CD8-positive, alpha-beta memory T cell (primary cell): Measurements from ENCODE around the gene ZNF574. TPM values are rescaled to one million over a fixed set of nuclear protein-coding genes. Genes with fewer than 3 reads are reported as not detected.

Experiments used
- CTCF ChIA-PET: fragments of 350-600 bp; sonication (Branson Sonifier 250); formaldehyde crosslinking; loops from one replicate; lab custom pipeline; 2021; ENCODE audit warnings: antibody characterized with exemption; lab: Charles Lee
- POLR2A ChIA-PET: fragments of 350-600 bp; sonication (Branson Sonifier 250); formaldehyde crosslinking; loops from one replicate; lab custom pipeline; 2021; ENCODE audit warnings: antibody characterized with exemption; lab: Charles Lee
- DNase-seq, 5 donors: peaks; one replicate each; pipeline versions ENCODE4 v3.0.0 to v3.0.0-alpha.2; 2020 to 2022; ENCODE audit warnings: mixed read lengths in 1 of 5
- H3K27ac ChIP-seq: one replicate; pipeline ENCODE4 v1.7.0; 2013; ENCODE audit warnings: low read depth, mild to moderate bottlenecking, low read length, moderate library complexity
- H3K27me3 ChIP-seq: 2 replicates; pipeline ENCODE4 v1.7.0; 2013; ENCODE audit warnings: low read length, mild to moderate bottlenecking; ENCODE audit not compliant: insufficient read depth, poor library complexity, severe bottlenecking
- H3K36me3 ChIP-seq: 2 replicates; pipeline ENCODE4 v1.7.0; 2013; ENCODE audit warnings: mild to moderate bottlenecking, low read length, moderate library complexity; ENCODE audit not compliant: insufficient read depth
- H3K4me1 ChIP-seq: 2 replicates; pipeline ENCODE4 v1.7.0; 2013; ENCODE audit warnings: mild to moderate bottlenecking, low read length, moderate library complexity; ENCODE audit not compliant: insufficient read depth
- H3K4me3 ChIP-seq: 2 replicates; pipeline ENCODE4 v1.7.0; 2013; ENCODE audit warnings: mild to moderate bottlenecking, low read length
- H3K9me3 ChIP-seq: 2 replicates; pipeline ENCODE4 v1.7.0; 2013; ENCODE audit warnings: mild to moderate bottlenecking, low read length
- H3K27ac Mint-ChIP-seq, 8 donors: one replicate each; pipeline ENCODE4 v1.8.0; 2020 to 2021; ENCODE audit warnings: mixed read lengths in 8 of 8, mild to moderate bottlenecking in 6 of 8, inconsistent platforms in 3 of 8, moderate library complexity in 3 of 8
- H3K27me3 Mint-ChIP-seq, 2 donors: one replicate each; pipeline ENCODE4 v1.8.0; 2020 to 2021; ENCODE audit warnings: mixed read lengths in 2 of 2, mild to moderate bottlenecking in 1 of 2, moderate library complexity in 1 of 2
- H3K36me3 Mint-ChIP-seq, 3 donors: one replicate each; pipeline ENCODE4 v1.8.0; 2020 to 2021; ENCODE audit warnings: mixed read lengths in 3 of 3, inconsistent platforms in 1 of 3, mild to moderate bottlenecking in 1 of 3
- H3K4me1 Mint-ChIP-seq, 3 donors: one replicate each; pipeline ENCODE4 v1.8.0; 2020 to 2021; ENCODE audit warnings: mixed read lengths in 3 of 3, inconsistent platforms in 1 of 3, mild to moderate bottlenecking in 1 of 3
- H3K4me3 Mint-ChIP-seq, 7 donors: one replicate each; pipeline ENCODE4 v1.8.0; 2020 to 2021; ENCODE audit warnings: mixed read lengths in 7 of 7, mild to moderate bottlenecking in 6 of 7, moderate library complexity in 4 of 7, inconsistent platforms in 2 of 7
- H3K9me3 Mint-ChIP-seq, 5 donors: one replicate each; pipeline ENCODE4 v1.8.0; 2020 to 2022; ENCODE audit warnings: mixed read lengths in 5 of 5, mild to moderate bottlenecking in 3 of 5, moderate library complexity in 2 of 5, inconsistent platforms in 1 of 5
- polyA plus RNA-seq: library from polyadenylated mRNA; unstranded; fragments of 300-500 nt; fragmentation: Illumina TruSeq; gene quantifications from one replicate; pipeline ENCODE4 v1.2.3, GENCODE V29; 2021
- total RNA-seq, 2 experiments: library from RNA; stranded (reverse); gene quantifications; one replicate each; pipeline ENCODE4 v1.2.3, GENCODE V29; 2021

The ZNF574 gene
- total and polyA plus RNA-seq, 3 experiments from 2014 or later, result 18.8 to 24.9 (median 21.9) TPM

DNA sequence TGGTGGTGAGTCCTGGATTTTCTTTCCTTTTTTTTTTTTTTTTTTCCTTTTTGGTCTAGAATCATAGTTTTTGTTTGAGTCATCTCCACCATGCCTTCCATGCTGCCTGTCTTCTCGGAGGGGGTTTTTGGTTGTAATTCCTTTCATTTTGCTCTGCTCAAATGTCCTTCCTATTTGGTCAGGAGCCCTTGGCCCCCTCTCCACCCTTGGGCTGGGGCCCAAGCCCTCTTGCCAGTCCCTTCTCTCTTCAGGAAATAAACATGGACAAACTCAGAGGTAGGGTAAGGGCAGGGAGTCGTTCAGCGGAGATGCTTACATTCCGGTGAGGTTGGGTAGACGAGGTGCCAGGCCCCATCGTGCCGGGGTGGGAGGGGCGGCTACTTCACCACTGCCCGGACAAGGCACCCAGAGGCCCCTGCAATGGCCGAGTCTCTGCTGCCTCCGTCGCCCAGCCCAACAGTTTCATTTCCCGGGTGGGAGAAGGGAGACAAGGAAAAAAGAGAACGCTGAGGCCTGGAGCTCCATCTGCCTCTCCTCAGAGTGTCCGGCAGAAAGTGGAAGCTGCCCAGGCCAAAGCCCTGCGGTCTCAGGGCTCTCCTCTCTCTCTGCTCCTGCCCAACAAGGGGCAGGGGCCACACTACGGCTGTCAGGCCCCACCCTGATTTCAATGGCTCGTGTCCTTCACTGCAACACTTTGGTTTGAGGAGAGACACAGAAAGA lies 12.7 kb downstream of the ZNF574 start:
- no peaks in the 10 kb centered on the region for H3K36me3 ChIP-seq
- no peaks in the 10 kb centered on the region for H3K27me3 Mint-ChIP-seq
- H3K4me3 Mint-ChIP-seq, result no peak overlapping the region
- H3K4me3 ChIP-seq, result no peak overlapping the region
- peaks cover 0 to 22% (median 2%) of the 10 kb centered on the region in 3 donors for H3K36me3 Mint-ChIP-seq
- peaks cover 5% of the 10 kb centered on the region for H3K4me1 ChIP-seq
- peak overlapping the region in 3 of 8 donors; percentile 1 to 89 (median 33) for H3K27ac Mint-ChIP-seq
- no peak overlapping the region for H3K27ac ChIP-seq
- DNase-seq, result no peak
- ChIA-PET CTCF (no interaction called here), POLR2A (no interaction called here)
- no peaks in the 10 kb centered on the region for H3K9me3 ChIP-seq
- H3K27me3 ChIP-seq, result no peaks in the 10 kb centered on the region
- peaks cover 13 to 42% (median 18%) of the 10 kb centered on the region in 3 donors for H3K4me1 Mint-ChIP-seq
- no peaks in the 10 kb centered on the region for H3K9me3 Mint-ChIP-seq

DNA sequence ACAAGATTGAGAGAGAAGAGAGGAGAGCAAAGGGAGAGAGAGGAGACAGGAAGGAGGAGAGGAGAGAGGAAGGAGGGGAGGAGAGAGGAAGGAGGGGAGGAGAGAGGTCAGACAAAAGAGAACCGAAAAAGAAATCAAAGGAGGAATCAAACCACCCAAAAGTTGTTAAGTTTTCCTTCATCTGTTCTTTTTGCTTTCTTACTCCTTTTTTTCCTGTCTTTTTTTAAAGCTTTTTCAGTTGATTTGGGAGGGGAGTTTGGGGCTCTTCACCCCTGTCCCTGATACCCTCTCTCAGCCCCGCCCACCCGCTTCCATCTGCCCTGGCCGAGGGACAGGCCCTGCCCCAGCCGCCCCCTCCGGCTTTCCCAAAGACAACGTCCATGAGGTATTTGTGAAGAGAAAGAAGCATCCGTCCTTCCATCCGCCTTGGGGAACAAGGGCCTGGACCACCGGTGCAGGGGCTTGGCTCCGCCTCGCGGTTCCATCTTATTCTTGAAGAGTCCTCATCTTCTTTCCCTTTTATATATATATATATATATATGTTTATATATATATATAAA lies 13.3 kb downstream of the ZNF574 start:
- Histone ChIP-seq H3K36me3 (peaks cover 3% of the 10 kb centered on the region), H3K27me3 (no peaks in the 10 kb centered on the region), H3K27ac (no peak overlapping the region), H3K4me3 (no peak overlapping the region), H3K9me3 (no peaks in the 10 kb centered on the region), H3K4me1 (peaks cover 5% of the 10 kb centered on the region)
- peaks cover 13 to 42% (median 18%) of the 10 kb centered on the region in 3 donors for H3K4me1 Mint-ChIP-seq
- no peak for DNase-seq
- ChIA-PET POLR2A (no interaction called here), CTCF (no interaction called here)
- no peak overlapping the region for H3K4me3 Mint-ChIP-seq
- peaks cover under 1 to 25% (median 4%) of the 10 kb centered on the region in 3 donors for H3K36me3 Mint-ChIP-seq
- H3K27me3 Mint-ChIP-seq, result no peaks in the 10 kb centered on the region
- H3K9me3 Mint-ChIP-seq, result no peaks in the 10 kb centered on the region
- peak overlapping the region in 1 of 8 donors; percentile 89 for H3K27ac Mint-ChIP-seq

DNA sequence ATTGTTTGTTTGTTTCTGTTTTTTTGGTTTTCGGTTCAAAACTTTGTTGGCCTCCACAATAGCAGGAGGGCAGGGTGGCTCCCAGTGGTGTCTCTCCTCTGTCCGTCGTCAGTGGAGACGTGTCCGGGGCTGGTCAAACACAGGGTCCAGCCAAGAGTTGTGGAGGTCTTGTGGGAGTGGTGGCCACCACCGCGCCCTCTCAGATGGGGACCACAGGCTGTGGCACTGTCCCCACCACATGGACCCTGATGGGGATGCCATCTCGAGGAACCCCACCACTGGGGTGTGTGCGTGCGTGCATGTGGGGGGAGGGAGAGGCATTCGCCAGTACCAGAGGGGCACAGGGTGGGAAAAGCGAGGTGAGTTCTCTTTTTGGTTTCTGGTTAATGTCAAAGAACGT lies 13.8 kb downstream of the ZNF574 start:
- no peak overlapping the region for H3K4me3 Mint-ChIP-seq
- H3K36me3 Mint-ChIP-seq, result peaks cover 2 to 30% (median 6%) of the 10 kb centered on the region in 3 donors
- peaks cover 13 to 42% (median 18%) of the 10 kb centered on the region in 3 donors for H3K4me1 Mint-ChIP-seq
- H3K36me3 ChIP-seq, result peaks cover 8% of the 10 kb centered on the region
- H3K4me3 ChIP-seq, result no peak overlapping the region
- no peaks in the 10 kb centered on the region for H3K27me3 ChIP-seq
- ChIA-PET CTCF (interaction anchor here (1.1 kb wide), 1 partner anchor 63 kb away, joined by 3 read pairs; no protein-coding TSS in a partner anchor), POLR2A (no interaction called here)
- peak overlapping the region in 2 of 8 donors; percentile 58 for H3K27ac Mint-ChIP-seq
- no peak overlapping the region for H3K27ac ChIP-seq
- DNase-seq, result no peak
- H3K4me1 ChIP-seq, result peaks cover 5% of the 10 kb centered on the region
- no peaks in the 10 kb centered on the region for H3K27me3 Mint-ChIP-seq
- H3K9me3 ChIP-seq, result no peaks in the 10 kb centered on the region
- H3K9me3 Mint-ChIP-seq, result no peaks in the 10 kb centered on the region

DNA sequence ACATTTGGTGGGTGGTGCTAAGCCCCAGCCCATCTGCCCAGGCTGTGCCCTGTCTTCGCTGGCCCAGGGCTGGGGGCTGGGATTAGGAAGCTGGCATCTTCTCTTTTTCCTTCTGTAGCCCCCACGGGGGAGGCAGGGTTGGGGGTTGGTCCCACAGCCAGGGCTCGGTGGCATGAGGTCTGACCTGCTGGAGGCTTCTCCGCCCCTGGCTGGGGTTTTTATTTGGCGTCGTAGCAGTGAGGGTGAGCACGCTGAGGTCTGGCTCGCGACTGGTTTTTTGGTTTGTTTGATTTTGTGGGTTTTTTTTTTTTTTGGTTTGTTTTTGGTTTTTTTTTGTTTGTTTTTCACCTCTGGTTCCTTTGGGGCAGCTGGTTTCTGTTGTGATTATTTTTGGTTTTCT lies 14.7 kb downstream of the ZNF574 start:
- Histone ChIP-seq H3K27me3 (no peaks in the 10 kb centered on the region), H3K4me1 (peaks cover 5% of the 10 kb centered on the region), H3K27ac (no peak overlapping the region), H3K9me3 (no peaks in the 10 kb centered on the region), H3K4me3 (no peak overlapping the region), H3K36me3 (peaks cover 13% of the 10 kb centered on the region)
- Mint-ChIP-seq H3K4me3 (peak overlapping the region in 6 of 7 donors; percentile 19 to 71 (median 54)), H3K27me3 (no peaks in the 10 kb centered on the region), H3K36me3 (peaks cover 2 to 36% (median 6%) of the 10 kb centered on the region in 3 donors), H3K9me3 (no peaks in the 10 kb centered on the region), H3K27ac (peak overlapping the region; percentile 50 to 93 (median 86)), H3K4me1 (peaks cover 13 to 42% (median 18%) of the 10 kb centered on the region in 3 donors)
- peak in 1 of 5 donors; percentile 32 for DNase-seq
- CTCF ChIA-PET, result interaction anchor here (1.1 kb wide), 1 partner anchor 62 kb away, joined by 3 read pairs; no protein-coding TSS in a partner anchor
- POLR2A ChIA-PET, result interaction anchor here (0.6 to 0.7 kb wide), 6 partner anchors 15 to 530 kb away, joined by 3 to 5 read pairs (median 4); partner anchors contain the start of gene ZNF574

DNA sequence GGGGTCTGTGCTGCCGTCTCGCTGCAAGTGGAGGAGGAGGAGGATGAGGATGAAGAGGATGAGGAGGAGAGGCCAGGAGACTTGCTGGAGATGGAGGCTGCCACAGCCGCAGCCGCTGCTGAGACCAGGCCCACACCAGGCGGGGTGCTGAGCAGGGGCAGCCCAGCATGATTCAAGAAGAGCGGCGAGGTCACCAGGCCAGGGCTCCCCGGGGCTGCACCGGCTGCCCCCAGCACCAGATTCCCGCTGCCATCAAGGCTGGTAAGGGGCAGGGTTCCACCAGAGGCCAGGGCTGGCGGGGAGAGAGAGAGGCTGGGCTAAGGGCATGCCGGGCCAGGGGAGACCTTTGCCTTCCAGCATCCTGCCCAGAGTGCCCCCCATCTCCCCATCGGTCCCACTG lies 15.3 kb downstream of the ZNF574 start:
- peaks cover 13 to 42% (median 16%) of the 10 kb centered on the region in 3 donors for H3K4me1 Mint-ChIP-seq
- H3K27ac ChIP-seq, result no peak overlapping the region
- peaks cover 14% of the 10 kb centered on the region for H3K36me3 ChIP-seq
- H3K27me3 ChIP-seq, result no peaks in the 10 kb centered on the region
- H3K9me3 Mint-ChIP-seq, result no peaks in the 10 kb centered on the region
- H3K27ac Mint-ChIP-seq, result peak overlapping the region in 5 of 8 donors; percentile 17 to 93 (median 50)
- H3K4me3 Mint-ChIP-seq, result peak overlapping the region in 2 of 7 donors; percentile 54 to 55
- no peak overlapping the region for H3K4me3 ChIP-seq
- peaks cover 2 to 38% (median 6%) of the 10 kb centered on the region in 3 donors for H3K36me3 Mint-ChIP-seq
- peaks cover 5% of the 10 kb centered on the region for H3K4me1 ChIP-seq
- H3K9me3 ChIP-seq, result no peaks in the 10 kb centered on the region
- POLR2A ChIA-PET, result interaction anchor here (0.6 kb wide), 1 partner anchor 145 kb away, joined by 5 read pairs; no protein-coding TSS in a partner anchor
- CTCF ChIA-PET, result interaction anchor here (0.8 kb wide), 1 partner anchor 132 kb away, joined by 3 read pairs; the partner anchor contains the start of gene RABAC1
- no peaks in the 10 kb centered on the region for H3K27me3 Mint-ChIP-seq
- no peak for DNase-seq

DNA sequence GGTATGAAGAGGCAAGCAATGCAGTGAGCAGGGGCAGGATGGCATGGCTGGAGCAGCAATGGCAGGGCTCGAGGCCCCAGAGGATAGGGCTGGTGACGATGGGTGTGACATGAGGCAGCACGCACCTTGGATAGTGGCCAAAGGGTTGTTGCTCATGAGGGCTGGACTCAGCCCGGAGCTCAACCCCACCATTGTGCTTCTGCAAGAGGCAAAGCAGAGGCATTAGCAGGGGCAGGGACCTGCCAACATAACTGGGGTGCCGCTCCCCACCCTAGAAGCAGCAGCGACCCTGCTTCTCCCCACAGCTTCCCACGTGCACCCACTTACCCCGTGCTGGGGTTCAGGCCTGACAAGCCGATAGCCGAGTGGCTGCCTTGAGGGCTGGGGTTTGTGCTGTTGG lies 15.8 kb downstream of the ZNF574 start:
- Mint-ChIP-seq H3K27ac (peak overlapping the region in 1 of 8 donors; percentile 19), H3K9me3 (no peaks in the 10 kb centered on the region), H3K4me3 (no peak overlapping the region), H3K27me3 (no peaks in the 10 kb centered on the region), H3K36me3 (peaks cover 4 to 42% (median 6%) of the 10 kb centered on the region in 3 donors), H3K4me1 (peaks cover 13 to 42% (median 16%) of the 10 kb centered on the region in 3 donors)
- POLR2A ChIA-PET, result no interaction called here
- no peak overlapping the region for H3K27ac ChIP-seq
- DNase-seq, result no peak
- H3K36me3 ChIP-seq, result peaks cover 19% of the 10 kb centered on the region
- no peaks in the 10 kb centered on the region for H3K9me3 ChIP-seq
- no peaks in the 10 kb centered on the region for H3K27me3 ChIP-seq
- H3K4me3 ChIP-seq, result no peak overlapping the region
- CTCF ChIA-PET, result interaction anchor here (0.8 kb wide), 1 partner anchor 133 kb away, joined by 3 read pairs; the partner anchor contains the start of gene RABAC1
- H3K4me1 ChIP-seq, result peaks cover 5% of the 10 kb centered on the region

DNA sequence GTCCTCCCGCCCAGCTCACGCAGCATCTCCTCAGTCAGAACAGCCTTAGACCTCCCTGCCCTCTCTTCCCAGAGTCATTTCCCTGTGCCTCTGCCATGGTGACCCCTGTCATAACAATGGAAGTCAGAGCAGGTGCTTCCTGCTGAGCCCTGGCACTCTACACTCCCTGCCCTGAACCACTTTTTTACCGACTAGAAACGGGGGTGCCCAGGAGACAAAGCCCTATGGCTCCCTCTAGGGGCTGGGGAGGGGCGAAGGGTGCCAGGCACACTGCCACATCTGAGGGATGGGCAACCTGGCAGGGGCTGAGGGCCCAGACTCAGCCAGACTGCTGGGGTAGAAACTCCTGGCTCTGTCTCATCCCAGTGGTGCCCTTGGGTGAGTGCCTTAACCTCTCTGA lies 16.4 kb downstream of the ZNF574 start:
- H3K4me3 Mint-ChIP-seq, result peak overlapping the region in 1 of 7 donors; percentile 39
- DNase-seq, result peak in 2 of 5 donors; percentile 24 to 61
- Histone ChIP-seq H3K9me3 (no peaks in the 10 kb centered on the region), H3K4me1 (peaks cover 5% of the 10 kb centered on the region), H3K27ac (no peak overlapping the region), H3K36me3 (peaks cover 19% of the 10 kb centered on the region), H3K27me3 (no peaks in the 10 kb centered on the region), H3K4me3 (no peak overlapping the region)
- ChIA-PET CTCF (no interaction called here), POLR2A (no interaction called here)
- no peaks in the 10 kb centered on the region for H3K9me3 Mint-ChIP-seq
- H3K4me1 Mint-ChIP-seq, result peaks cover 13 to 42% (median 16%) of the 10 kb centered on the region in 3 donors
- H3K27me3 Mint-ChIP-seq, result no peaks in the 10 kb centered on the region
- peaks cover 6 to 45% (median 7%) of the 10 kb centered on the region in 3 donors for H3K36me3 Mint-ChIP-seq
- peak overlapping the region in 6 of 8 donors; percentile 35 to 88 (median 69) for H3K27ac Mint-ChIP-seq
